Measurements from ENCODE around the gene CD300E.

DNA sequence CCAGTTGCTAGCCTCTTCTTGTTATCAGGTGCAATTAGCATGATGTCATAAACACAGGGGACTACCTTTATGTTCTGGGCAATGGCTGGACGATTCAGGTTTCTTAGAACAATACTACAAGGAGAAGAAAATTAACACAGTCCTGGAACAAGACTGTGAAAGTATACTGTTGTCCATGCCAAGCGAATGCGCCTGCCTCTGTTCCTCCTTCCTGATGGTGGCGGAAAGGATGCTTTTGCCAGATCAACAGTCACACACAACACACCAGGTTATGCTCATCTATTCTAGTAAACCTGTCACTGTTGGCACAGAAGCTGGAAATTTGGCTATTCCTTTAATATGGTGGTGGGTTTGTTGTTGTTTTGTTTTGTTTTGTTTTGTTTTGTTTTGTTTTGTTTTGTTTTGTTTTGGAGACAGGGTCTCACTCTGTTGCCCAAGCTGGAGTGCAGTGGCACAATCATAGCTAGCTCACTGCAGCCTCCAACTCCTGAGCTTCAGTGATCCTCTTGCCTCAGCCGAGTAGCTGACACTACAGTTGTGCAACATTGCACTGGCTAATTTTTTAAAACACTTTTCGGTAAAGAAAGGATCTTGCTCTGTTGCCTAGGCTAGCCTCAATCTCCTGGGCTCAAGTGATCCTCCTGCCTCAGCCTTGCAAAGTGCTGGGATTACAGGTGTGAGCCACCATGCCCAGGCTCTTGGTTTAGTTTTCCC is 28.3 kb downstream of the CD300E start:
- TF ChIP-seq GATA2 (IDR thresholded peaks at IDR 0.05; ENCODE audit: low read depth, low read length): no peak
- no peak for TF ChIP-seq GATA3 (IDR thresholded peaks at IDR 0.05; ENCODE audit: low read depth, low read length)

All from SH-SY5Y (cell line).